HUDEP-2 (cell line): ENCODE measurements around the gene ASB4.
"Not testable (repeated sequence)": the region's sequence is repeated elsewhere in the genome, so short reads cannot be mapped to it uniquely, and the experiment has no call there.

Experiments
- DNase-seq, 76 experiments: peaks; one replicate each; lab custom pipeline; 2025; ENCODE audit not compliant: unreplicated experiment in 76 of 76; lab: John Stamatoyannopoulos, UW

The ASB4 gene

DNA sequence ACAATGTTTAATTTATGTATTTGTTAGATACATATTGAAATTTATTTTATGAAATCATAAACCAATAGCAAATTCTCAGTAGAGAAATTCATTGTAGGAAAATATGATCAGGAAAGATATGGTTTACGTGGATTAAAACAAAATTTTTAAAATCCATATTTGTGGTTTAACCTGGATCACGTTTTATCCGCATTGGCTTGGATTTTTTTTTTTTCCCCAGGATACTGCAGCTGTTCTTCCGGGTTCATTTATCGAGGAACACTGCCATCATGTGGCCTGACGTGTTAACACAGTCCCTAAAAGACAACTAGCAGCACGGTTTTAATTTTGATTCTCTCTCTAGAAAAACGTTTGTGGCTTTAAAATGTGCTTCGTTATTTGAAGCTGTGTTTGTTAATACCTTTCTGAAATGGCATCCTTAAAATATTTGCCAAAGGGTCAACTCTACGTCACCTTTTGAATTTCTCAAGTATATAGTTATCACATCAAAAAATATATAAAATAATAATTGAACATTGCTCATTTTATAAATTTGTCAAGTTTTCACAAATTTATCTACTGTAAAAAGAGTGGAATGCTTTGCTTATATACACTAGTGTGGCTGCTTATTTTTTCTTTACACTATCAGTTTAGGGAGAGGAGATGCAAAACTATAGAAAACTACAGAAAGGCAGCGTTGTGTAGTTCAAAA, 8.7 kb upstream of the ASB4 start:
- DNase-seq = peak in 43 of 76 experiments; percentile 1 to 51 (median 26)

DNA sequence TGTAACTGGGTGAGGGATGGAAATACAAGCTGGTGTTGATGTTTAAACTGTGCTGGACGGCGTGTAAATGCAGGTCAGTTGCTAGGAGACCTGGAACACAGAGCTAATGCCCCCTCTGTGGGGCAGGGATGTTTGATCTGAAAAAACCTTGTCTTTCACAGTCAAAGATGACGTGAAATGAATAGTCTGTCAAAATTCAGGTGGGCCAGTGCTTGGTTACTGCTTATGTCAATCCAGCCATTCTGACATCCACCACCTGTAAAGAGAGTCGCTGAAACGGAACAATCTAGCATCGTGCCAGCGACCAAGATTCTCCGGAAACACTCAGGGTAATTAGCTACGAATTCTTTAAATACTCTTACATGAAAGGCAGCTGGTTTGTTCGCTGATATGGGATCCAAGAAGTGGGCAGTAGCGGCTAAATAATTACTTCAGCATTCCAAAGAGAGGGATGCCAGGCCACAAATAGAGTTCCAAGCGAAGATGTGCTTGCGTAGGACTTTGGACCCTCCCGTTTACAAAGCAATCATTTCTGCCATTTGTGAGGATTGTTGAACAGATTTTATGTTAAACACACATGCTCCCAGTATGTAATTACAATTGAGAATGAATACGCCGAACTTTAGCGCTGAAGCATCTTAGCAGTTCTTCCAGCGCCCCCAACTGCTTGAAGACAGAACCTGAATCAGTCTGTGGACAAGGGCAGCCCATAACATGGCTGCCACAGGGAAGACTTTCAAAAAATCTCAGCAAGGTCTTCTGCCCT, 7.3 kb upstream of the ASB4 start:
- DNase-seq = peak in 9 of 76 experiments; percentile 1 to 13 (median 2)

DNA sequence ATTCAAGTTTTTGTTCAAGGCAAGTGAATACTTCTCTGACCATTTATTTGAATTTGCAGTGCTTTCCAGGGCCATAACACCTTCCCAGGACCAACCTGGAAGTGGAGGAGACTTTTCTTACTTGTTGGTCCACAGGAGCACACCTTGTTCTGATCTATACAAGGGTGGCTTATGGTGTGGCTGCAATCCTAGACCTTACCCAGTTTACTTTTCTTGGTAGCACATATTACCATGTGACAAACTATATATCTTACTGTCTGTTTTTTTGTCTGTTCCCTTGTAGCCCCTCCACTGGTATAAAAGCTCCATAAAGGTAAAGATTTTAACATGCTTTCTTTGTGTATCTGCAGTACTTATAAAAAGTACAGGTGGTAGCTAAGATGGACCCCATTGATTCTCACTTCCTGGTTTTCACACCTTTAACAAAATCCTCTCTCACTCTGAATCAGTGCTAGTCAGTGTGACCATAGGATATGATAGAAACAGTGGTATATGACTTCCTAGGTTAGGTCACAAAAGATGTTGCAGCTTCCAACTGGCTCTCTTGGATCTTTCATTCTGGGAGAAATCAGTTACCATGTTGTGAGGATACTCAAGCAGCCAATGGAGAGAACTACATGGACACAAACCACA, 5.6 kb upstream of the ASB4 start:
- DNase-seq = no peak

DNA sequence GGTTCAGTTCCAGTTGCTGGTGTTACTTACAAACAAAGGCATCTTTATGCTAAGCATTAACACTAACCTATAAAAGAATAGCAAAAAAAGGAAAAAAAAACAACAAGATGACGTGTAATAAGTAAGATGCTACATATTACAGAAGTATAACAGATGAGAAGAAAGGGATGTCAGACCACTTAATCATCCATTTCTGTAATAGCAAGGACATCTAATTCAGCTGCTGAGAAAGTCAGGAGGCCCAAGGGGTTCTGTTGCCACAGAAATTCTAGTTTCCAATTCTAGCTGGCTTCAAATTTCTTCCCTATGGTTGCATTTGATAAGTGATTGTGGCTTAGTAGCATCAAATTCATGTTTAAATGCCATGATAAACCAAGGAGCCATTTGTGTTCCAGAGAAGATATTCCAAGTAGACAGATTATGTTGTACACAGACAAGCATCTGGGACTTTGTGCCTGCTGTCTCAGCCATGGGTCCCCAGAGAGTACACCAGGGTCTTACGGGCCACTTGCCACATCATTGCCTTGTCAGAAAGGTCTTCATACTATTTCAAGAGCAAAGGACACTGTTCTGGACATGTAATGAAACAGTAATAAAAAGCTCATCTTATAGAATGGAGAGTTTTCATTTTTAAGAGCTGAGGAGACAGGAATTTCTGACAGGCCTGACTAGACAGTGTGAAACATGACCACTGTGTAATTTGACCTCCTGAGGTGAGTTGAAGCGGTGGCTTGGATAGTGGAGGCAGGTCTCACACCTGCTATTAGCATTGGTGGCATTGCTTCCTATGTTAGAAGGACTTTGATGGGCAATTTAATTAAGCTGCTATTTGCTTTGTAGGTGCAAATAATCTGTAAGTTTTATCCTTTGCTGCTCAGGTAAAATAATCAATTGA, 4.2 kb upstream of the ASB4 start:
- no peak for DNase-seq

DNA sequence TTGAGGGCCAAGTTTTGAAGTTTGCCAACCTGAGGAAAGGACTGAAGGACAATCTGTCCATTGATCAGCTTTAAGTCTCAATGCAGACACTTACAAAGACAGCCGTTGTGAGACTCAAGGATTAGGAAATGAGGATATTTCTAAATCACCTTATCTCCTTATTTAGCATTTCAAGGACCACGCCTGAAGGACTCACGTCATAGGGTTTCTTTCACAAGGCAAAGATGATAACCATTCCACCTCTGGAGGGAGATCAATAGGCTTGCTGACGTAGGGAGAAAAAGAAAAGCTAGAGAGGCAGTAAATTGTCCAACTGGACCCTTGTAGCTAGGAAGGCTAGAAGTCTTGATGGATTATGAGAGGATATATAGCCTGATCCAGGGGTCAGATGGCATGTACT, 3.3 kb upstream of the ASB4 start:
- no peak for DNase-seq

DNA sequence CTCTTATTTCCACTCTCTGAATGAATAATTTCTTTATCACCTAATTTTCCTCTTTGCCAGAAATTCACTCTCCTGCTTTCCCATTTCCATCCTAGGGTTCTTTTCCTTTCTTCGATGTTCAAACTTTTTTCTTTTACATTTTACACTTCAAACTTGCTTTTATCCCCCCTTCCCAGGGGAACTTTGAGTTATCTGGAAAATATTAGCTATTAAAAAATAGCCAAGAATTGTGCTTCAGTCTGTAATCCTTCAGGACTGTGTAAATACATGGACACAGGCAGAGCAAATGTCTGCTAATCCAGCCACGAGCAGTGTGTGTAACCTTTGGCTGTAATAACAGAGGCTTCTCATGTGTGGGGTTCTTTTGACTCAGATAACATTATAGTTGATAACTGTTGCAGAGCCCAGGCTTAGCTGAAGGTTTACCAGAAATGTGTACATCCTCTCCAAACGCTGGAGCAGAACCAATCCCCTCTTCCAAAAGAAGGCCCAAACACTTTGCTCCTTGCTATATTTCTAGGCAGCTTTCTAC, 4.6 kb downstream of the ASB4 start:
- no peak for DNase-seq

DNA sequence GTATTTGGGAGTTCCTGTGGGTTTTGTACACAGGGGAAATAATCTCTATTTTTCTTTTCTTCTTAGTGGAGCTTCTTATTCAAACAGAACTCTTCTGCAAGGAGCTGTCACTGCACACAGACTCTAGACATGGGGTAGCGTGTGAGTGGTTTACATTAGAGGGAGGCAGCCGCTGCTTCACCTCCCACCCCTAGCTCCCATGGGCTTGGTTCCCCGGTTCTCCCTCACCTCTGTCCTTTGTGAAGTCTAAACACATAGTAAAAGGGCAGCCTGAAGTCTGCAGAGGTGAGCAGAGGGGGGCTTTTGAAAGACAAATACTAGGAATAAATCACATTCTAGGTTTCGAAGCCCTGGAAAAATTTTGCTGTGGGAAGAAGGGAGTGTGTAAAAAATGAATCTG, 5.5 kb downstream of the ASB4 start:
- DNase-seq = no peak

DNA sequence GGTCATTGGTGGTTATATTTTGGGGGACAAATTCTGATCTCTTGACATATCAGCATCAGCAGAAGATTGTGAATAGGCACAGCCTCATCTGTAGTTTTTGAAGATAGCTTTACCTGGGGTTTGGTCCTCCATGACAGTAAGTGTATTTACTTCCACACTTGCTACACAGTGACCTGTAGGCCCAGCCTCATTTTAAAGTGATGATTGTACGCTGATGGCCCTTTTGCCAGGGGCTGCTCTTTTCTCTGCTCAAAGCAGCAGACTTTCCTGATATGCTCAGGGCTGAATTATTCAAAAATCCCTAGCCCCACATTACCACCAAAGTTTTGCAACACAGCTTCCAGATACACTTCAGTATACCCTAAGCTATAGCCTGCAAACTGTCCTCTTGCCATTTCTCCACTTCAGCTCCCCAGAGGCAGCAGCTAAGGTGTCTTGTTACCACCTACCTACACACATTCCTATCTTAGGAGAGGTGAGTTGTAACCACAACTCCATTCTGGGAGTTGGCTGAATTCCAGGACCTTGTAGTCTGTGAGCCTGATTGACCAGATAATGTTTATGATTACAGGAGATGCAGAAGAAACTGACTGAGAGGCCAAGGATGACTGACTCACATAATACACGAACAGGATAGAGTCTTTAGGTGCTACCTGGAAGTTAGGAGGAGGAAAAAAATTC, 6.0 kb downstream of the ASB4 start:
- no peak for DNase-seq

DNA sequence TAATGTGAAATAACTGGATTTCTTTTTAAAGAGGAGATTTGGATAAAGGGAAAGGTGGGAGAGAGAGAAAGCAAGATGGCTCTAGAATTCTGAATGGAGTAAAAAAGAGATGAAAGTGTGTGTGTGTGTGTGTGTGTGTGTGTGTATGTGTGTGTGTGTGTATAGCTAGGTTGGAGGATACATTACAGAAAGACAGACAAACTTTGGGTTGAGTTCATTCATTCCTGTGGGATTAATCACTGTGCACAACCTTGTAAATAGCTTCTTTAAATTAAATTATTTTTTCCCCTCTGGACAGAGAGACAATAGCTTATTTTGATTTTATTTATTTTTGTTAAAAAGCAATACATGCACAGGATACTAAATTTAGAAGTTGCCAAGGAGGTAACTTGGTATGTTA, 7.5 kb downstream of the ASB4 start:
- DNase-seq = no peak

DNA sequence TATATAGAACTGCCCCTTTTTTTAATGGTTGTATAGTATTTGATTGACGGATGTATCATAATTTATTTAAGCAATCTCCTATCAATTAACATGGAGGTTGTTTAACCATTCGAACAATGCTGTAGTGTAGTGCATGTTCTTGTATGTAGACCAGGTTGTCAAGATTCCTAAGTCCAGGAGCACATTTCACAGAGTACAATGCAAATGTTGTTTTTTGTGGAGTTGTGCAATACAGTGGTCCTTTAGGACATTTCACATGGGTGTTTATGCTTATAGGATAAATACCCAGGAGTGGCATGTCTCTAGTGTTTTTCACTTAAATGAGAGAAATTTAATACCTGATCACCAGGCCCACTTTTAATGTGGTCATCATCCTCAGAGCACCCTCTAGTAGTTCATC, 8.1 kb downstream of the ASB4 start:
- DNase-seq = no peak

DNA sequence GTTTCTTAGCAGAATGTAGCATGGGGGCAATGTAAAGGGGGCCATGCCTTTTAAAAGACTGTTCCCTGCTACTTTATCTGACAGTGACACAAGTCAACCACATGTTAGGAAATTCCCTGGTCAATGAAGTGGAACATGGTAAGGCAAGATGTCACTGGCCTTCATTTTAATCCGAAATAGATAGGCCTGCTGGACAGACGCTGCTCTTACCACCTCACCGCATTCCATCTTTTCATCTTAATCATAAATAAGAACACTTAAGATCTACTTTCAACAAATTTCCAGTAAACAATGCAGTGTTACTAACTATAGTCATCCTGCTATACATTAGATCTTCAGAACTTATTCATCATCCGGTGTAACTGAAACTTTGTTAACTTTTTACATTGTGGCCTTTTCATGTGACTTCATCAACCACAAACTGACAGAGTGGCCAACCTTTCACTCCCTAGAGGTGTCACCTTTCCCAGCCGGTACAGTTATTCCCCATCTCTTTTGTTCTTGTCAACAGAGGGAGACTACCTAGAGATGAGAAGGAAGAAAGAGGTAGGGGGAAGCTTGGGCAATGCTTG, 15.6 kb downstream of the ASB4 start:
- no peak for DNase-seq

DNA sequence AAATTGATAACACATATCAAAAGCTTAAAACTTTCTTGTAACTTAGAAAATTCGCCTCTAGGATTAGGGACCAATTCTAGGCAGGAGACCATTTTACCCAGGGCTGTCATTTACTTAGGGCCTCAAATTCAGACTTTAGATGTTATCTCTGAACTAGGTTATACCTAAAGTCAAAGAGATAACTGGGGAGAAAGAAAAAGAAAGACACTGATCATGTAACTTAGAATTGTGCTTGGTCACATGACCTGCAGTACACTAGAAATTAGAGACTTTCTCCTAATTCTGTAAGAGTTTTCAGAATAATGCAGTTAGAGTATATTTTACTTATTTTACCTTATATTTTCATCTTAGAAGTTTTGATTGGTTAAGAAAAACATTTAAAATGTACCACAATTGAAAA, 16.7 kb downstream of the ASB4 start:
- DNase-seq = no peak

DNA sequence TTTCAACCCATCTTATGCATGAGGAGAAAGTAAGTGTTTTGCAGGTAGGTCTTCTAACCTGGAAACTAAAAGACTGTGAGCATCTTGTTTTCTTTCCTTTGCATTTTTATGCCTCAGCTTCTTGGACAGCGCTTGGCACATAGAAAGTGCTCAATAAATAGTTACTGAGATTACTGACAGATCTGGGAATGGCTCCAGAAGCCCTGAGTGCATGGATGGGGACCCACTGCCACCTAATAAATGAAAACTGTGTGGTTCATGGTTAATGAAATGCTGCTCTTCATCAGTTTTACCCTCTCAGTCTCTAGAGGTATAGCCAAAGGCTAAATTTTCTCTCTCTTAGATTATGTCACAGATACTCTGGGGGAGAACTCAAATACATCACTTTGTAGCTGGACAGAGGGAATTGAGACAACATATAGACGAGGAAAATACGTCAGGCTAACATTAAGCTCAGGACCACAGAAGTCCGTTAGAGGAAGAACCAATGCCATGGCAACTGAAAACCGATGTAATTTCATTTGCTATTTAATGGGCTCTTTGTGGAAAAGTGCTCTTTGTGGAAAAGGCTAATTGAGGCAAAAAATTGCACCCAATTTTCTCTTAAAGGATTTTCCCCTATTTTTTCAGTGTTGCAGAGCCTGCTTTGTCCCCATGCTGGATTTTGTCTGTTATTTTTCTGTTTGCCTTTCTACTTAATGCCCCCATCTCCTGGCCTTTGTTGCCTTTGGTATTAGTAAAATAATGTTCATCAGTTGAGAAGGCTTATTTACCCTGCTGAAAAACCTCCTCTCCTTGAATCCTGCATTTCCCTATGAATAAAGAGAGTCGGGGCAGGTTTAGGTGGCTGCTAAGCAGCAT, 17.8 kb downstream of the ASB4 start:
- no peak for DNase-seq

DNA sequence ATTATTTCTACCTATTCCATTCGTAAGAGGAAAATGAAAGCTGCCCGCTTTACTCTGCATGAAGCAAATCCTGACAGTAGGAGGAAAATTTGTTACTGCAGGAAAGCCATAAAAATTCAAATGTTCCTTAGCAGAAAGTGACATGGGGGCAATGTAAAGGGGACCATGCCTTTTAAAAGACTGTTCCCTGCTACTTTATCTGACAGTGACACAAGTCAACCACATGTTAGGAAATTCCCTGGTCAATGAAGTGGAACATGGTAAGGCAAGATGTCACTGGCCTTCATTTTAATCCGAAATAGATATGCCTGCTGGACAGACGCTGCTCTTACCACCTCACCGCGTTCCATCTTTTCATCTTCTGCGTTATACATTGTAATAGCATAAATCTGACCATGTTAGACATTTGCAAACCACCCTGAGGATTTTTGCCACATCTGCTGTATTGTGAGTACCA, 18.4 kb downstream of the ASB4 start:
- not testable (repeated sequence) for DNase-seq

DNA sequence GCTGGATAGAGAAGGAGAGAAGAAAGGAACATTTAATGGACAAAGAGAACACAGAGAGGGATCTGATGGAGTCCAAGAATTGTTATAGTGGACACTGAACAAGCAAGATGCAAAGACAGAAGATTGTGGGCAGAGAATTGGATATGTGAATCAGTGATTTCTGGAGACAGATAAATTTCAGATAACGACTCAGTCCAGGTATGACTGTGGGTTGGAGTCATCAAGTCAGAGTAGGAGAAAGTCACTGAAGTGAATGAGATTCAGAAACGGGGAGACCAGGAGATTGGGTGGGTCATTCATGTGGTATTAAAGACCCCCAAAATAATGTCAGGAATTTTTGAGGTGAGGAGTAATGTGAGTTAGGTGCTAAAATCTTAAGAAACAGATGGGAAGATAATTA, 23.0 kb downstream of the ASB4 start:
- no peak for DNase-seq

DNA sequence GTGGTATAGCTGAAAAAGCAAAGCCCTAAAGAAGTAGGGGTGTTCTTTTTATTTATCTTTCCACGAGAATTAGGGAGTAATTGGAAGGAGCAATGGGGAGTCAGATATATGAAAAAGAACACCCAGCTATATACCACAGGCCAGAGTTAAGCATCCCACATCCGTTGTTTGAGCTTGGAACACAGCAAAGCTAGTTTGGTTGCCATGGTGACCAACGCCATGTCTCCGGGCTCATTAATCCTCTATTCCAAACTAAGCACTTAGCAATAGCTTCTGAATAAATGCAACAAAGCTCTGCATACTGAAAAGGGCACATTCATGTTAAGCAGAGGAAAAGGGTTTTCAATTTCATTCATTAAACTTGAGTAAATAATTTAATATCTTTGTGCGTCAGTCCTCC, 23.5 kb downstream of the ASB4 start:
- DNase-seq = peak in 1 of 76 experiments; percentile 3

DNA sequence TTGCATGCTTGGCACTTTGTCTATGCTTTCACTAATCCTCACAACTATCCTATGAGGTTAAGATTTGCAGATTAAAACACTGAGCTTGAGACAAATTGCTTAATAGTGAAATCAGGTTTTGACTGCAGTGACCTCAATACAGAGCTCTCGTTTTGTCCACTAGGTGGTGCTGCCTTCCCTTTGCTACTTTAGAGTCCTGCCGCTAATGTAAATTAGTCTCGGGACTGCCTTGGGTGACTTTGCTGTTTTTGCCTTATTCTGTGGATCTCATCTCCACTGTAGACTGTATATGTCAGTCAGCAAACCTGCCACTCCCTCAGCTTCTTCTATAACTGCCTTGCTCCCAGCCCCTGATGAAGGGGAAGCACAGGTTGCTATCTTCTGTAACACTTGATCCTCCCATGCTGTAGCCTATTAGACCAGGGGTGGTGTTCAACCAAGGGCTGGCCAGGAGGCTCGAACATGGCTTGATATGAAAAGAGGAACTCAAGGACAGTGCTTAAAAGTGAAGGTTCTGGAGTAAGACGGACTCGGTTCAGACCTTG, 26.0 kb downstream of the ASB4 start:
- peak in 64 of 76 experiments; percentile 3 to 71 (median 30) for DNase-seq

DNA sequence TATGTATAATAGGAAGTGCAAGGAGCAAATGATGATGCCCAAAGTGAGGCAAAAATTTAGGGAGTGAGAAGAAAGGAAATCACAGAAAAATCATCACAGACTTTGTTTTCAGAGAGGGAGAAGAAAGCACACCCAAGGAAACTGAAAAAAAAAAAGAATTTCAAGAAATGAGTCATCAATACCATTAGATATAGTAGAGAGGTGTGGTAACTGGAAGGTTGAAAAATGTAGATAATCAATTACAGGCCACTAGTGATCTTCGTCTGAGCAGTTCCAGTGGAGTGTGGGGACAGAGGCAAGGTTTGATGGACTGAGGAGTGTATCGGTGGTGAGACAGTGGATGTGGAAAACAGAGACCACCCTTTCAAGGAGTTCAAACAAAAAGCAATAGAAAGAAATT, 31.7 kb downstream of the ASB4 start:
- DNase-seq = no peak
